Karpas-422 (cell line): Measurements from ENCODE around the gene ADAMTS9. TPM values are rescaled to one million over a fixed set of nuclear protein-coding genes. Genes with fewer than 3 reads are reported as not detected.

Source experiments
- DNase-seq: peaks from one replicate; pipeline ENCODE4 v3.0.0-alpha.2; 2015
- H2AFZ ChIP-seq: fragments of 200-600 bp; sonication (generic); 2 replicates; pipeline ENCODE4 v1.6.1; 2014; ENCODE audit warnings: antibody characterized with exemption, low read length, mixed read lengths
- H3K27ac ChIP-seq: fragments of 200-600 bp; sonication (generic); 2 replicates; pipeline ENCODE4 v1.5.1; 2014; ENCODE audit warnings: mild to moderate bottlenecking, low read length, moderate library complexity
- H3K27me3 ChIP-seq: fragments of 200-600 bp; sonication (generic); 2 replicates; pipeline ENCODE4 v1.6.1; 2014; ENCODE audit warnings: low read length, mixed read lengths
- H3K36me3 ChIP-seq: fragments of 200-600 bp; sonication (generic); 2 replicates; pipeline ENCODE4 v1.6.1; 2014; ENCODE audit warnings: low read length, mixed read lengths; ENCODE audit not compliant: insufficient read depth
- H3K4me1 ChIP-seq: fragments of 200-600 bp; sonication (generic); 2 replicates; pipeline ENCODE4 v1.6.1; 2014; ENCODE audit warnings: mild to moderate bottlenecking, low read length, mixed read lengths
- H3K4me2 ChIP-seq: fragments of 200-600 bp; sonication (generic); 2 replicates; pipeline ENCODE4 v1.6.1; 2014; ENCODE audit warnings: low read length, low read depth, mild to moderate bottlenecking; ENCODE audit not compliant: poor library complexity, severe bottlenecking
- H3K4me3 ChIP-seq: fragments of 200-600 bp; sonication (generic); 2 replicates; pipeline ENCODE4 v1.5.1; 2014; ENCODE audit warnings: mild to moderate bottlenecking, antibody characterized with exemption, low read length, mixed read lengths
- H3K79me2 ChIP-seq: fragments of 200-600 bp; sonication (generic); 2 replicates; pipeline ENCODE4 v1.6.1; 2014; ENCODE audit warnings: mild to moderate bottlenecking, low read length, mixed read lengths
- H3K9ac ChIP-seq: fragments of 200-600 bp; sonication (generic); 2 replicates; pipeline ENCODE4 v1.6.0; 2014; ENCODE audit warnings: low read length
- H3K9me2 ChIP-seq: fragments of 200-600 bp; sonication (generic), shearing (Covaris generic); replicated peaks from 2 replicates; pipeline ENCODE4 v1.6.0; 2014; ENCODE audit warnings: mild to moderate bottlenecking, low read length, moderate library complexity; ENCODE audit not compliant: insufficient read depth
- H3K9me3 ChIP-seq: fragments of 300-700, 200-600 bp; sonication (generic); 2 replicates; pipeline ENCODE4 v1.6.1; 2014; ENCODE audit warnings: low read length, mixed read lengths
- H4K20me1 ChIP-seq: fragments of 200-600 bp; sonication (generic); 2 replicates; pipeline ENCODE4 v1.6.1; 2014; ENCODE audit warnings: mild to moderate bottlenecking, antibody characterized with exemption, low read length, low read depth; ENCODE audit not compliant: insufficient read depth
- total RNA-seq: library from RNA; depleted of rRNA; stranded (reverse); fragments of >200 nt; shearing (Covaris generic); gene quantifications from 2 replicates; pipeline ENCODE4 v1.2.3, GENCODE V29; 2014; ENCODE audit warnings: low replicate concordance

Gene ADAMTS9
- total RNA-seq, 1 experiment from 2014 or later, result not detected

GRCh38 chr3:64654013-64654412 lies 33.8 kb downstream of the ADAMTS9 start:
- no peak for DNase-seq

GRCh38 chr3:64653101-64653500 lies 34.7 kb downstream of the ADAMTS9 start:
- no peak overlapping the region for H2AFZ ChIP-seq
- H3K4me1 ChIP-seq, result no peaks in the 10 kb centered on the region
- H4K20me1 ChIP-seq, result no peaks in the 10 kb centered on the region
- no peak overlapping the region for H3K4me3 ChIP-seq
- H3K9me3 ChIP-seq, result no peaks in the 10 kb centered on the region
- no peak overlapping the region for H3K9ac ChIP-seq
- no peaks in the 10 kb centered on the region for H3K36me3 ChIP-seq
- H3K9me2 ChIP-seq, result no peaks in the 10 kb centered on the region
- H3K4me2 ChIP-seq, result no peak overlapping the region
- H3K79me2 ChIP-seq, result no peaks in the 10 kb centered on the region
- H3K27ac ChIP-seq, result no peak overlapping the region
- DNase-seq, result no peak
- H3K27me3 ChIP-seq, result no peaks in the 10 kb centered on the region

More at GRCh38 chr3:64654013-64654412, 33.8 kb downstream of the ADAMTS9 start:
- no peak overlapping the region for H3K9ac ChIP-seq
- H2AFZ ChIP-seq, result no peak overlapping the region
- no peaks in the 10 kb centered on the region for H3K4me1 ChIP-seq
- no peaks in the 10 kb centered on the region for H3K36me3 ChIP-seq
- H3K79me2 ChIP-seq, result no peaks in the 10 kb centered on the region
- H3K9me3 ChIP-seq, result no peaks in the 10 kb centered on the region
- H3K27ac ChIP-seq, result no peak overlapping the region
- H3K9me2 ChIP-seq, result no peaks in the 10 kb centered on the region
- H4K20me1 ChIP-seq, result no peaks in the 10 kb centered on the region
- H3K4me2 ChIP-seq, result no peak overlapping the region
- H3K27me3 ChIP-seq, result no peaks in the 10 kb centered on the region
- no peak overlapping the region for H3K4me3 ChIP-seq

DNA sequence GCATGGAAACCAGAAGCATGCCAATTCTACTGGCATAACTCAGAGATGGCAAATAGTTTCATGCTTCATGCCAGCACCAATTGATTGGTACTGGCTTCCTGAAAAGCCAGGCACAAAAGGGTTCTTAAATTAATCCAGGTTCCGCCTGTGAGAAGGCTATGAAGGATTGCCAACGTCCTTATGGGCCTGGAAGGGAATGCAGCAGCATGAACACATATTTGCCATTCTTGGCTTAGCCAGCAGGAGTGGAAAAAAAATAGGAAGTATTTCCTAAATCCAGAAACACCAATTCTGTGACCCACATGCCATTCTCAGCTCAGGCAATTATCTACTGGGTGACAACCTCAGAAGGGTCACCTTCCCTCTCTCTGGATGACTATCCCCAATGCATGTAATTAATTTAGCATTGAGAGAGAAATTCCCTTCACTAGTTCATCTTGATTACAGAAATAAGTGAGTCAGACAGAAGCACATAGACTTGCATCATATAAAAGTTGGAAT lies 36.0 kb downstream of the ADAMTS9 start:
- no peaks in the 10 kb centered on the region for H3K36me3 ChIP-seq

GRCh38 chr3:64651303-64651702 lies 36.5 kb downstream of the ADAMTS9 start:
- no peaks in the 10 kb centered on the region for H3K79me2 ChIP-seq
- H3K27ac ChIP-seq, result no peak overlapping the region
- H2AFZ ChIP-seq, result no peak overlapping the region
- no peaks in the 10 kb centered on the region for H3K9me3 ChIP-seq
- H3K27me3 ChIP-seq, result no peaks in the 10 kb centered on the region
- H3K9ac ChIP-seq, result no peak overlapping the region
- no peaks in the 10 kb centered on the region for H3K9me2 ChIP-seq
- H3K4me2 ChIP-seq, result no peak overlapping the region
- no peaks in the 10 kb centered on the region for H4K20me1 ChIP-seq
- no peaks in the 10 kb centered on the region for H3K36me3 ChIP-seq
- no peak overlapping the region for H3K4me3 ChIP-seq
- DNase-seq, result no peak
- no peaks in the 10 kb centered on the region for H3K4me1 ChIP-seq

More for the DNA sequence above, 36.0 kb downstream of the ADAMTS9 start:
- DNase-seq, result no peak
- Histone ChIP-seq H2AFZ (no peak overlapping the region), H3K4me2 (no peak overlapping the region), H3K4me3 (no peak overlapping the region), H3K79me2 (no peaks in the 10 kb centered on the region), H3K9ac (no peak overlapping the region), H3K27me3 (no peaks in the 10 kb centered on the region), H4K20me1 (no peaks in the 10 kb centered on the region), H3K27ac (no peak overlapping the region), H3K4me1 (no peaks in the 10 kb centered on the region), H3K9me3 (no peaks in the 10 kb centered on the region), H3K9me2 (no peaks in the 10 kb centered on the region)

GRCh38 chr3:64650715-64651114 lies 37.1 kb downstream of the ADAMTS9 start:
- H3K4me2 ChIP-seq, result no peak overlapping the region
- DNase-seq, result no peak

DNA sequence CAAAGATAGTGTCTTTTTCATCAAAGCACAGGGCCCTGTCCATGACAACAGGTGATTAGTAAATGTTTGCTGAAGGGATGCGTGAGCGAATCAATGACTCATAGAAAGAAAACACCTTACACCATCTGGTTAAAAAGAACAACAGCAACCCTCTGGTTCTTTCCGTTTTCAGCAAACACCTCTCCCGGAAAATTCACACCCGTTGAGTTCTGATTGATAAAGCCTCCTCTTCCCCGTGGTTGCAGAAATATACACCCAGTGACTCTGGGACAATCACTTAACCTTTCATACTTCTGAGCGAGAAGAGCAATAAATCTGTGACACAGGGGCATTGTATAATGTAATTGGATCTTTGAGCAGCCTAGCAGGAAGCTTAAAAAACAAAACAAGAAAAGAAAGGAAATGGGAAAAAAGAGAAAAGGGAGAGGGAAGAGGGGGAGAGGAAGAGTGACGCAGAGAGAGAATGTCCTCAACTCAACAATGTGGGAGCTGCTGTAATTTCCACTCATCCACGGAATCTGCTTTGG lies 37.6 kb downstream of the ADAMTS9 start:
- Histone ChIP-seq H3K4me1 (no peaks in the 10 kb centered on the region), H3K79me2 (no peaks in the 10 kb centered on the region), H4K20me1 (no peaks in the 10 kb centered on the region), H3K27me3 (no peaks in the 10 kb centered on the region), H3K9ac (no peak overlapping the region), H2AFZ (no peak overlapping the region), H3K36me3 (no peaks in the 10 kb centered on the region), H3K4me2 (no peak overlapping the region), H3K9me3 (no peaks in the 10 kb centered on the region), H3K9me2 (no peaks in the 10 kb centered on the region), H3K4me3 (no peak overlapping the region), H3K27ac (no peak overlapping the region)
- no peak for DNase-seq

More at GRCh38 chr3:64650715-64651114, 37.1 kb downstream of the ADAMTS9 start:
- H3K36me3 ChIP-seq, result no peaks in the 10 kb centered on the region
- no peak overlapping the region for H3K4me3 ChIP-seq
- no peaks in the 10 kb centered on the region for H3K4me1 ChIP-seq
- no peak overlapping the region for H2AFZ ChIP-seq
- no peaks in the 10 kb centered on the region for H3K79me2 ChIP-seq
- no peaks in the 10 kb centered on the region for H3K9me3 ChIP-seq
- H3K9me2 ChIP-seq, result no peaks in the 10 kb centered on the region
- no peak overlapping the region for H3K27ac ChIP-seq
- H3K9ac ChIP-seq, result no peak overlapping the region
- H3K27me3 ChIP-seq, result no peaks in the 10 kb centered on the region
- H4K20me1 ChIP-seq, result no peaks in the 10 kb centered on the region

DNA sequence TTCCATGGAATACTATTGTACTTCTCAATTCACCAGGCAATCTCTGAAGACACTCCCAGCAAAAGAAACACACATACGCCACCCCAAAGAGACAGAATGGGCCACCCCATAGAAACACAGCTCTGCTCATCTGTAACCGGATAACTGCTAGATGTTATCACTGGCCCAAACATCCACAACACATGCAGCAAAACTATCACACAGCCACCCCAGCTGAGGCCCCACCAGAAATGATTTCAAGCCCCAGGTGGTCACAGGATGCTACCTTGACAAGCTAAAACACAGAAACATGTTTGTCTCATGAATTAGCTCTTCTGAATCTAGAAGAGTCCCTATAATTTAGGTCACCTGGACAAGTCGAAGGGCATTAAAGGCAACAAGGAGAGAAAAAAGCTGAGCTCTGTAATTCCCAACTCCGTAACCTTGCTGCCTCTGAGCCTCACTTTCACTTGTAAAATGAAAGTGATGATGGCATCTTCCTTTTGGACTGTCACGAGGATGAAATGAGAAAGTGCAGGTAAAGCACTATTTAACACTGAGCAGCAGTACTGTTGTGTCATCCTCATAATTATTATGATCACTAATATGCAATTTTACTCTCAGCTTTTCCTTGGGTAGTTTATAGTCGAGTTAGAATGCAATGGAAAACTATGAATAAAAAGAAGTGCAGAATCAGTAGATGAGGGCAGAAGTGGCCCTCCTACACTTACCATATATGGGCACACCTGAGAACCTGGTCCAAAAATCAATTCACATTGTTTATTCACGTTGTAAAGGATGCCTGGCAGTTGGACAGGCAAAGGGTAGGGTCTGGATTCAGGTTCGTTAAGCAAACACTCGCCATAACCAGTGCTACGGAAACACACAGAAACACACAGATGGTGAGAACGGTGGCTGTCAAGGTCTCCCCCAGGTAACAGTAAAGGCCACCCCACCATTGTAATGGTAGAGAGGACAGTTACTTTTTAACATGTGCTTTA lies 38.6 kb downstream of the ADAMTS9 start:
- H3K4me3 ChIP-seq, result no peak overlapping the region
- H3K4me1 ChIP-seq, result no peaks in the 10 kb centered on the region
- no peaks in the 10 kb centered on the region for H3K9me3 ChIP-seq
- no peak overlapping the region for H3K27ac ChIP-seq
- H3K4me2 ChIP-seq, result no peak overlapping the region
- H3K27me3 ChIP-seq, result no peaks in the 10 kb centered on the region
- no peaks in the 10 kb centered on the region for H3K36me3 ChIP-seq
- H3K9me2 ChIP-seq, result no peaks in the 10 kb centered on the region
- H3K79me2 ChIP-seq, result no peaks in the 10 kb centered on the region
- no peak for DNase-seq
- H2AFZ ChIP-seq, result no peak overlapping the region
- no peaks in the 10 kb centered on the region for H4K20me1 ChIP-seq
- H3K9ac ChIP-seq, result no peak overlapping the region

- H3K9ac ChIP-seq, result no peak overlapping the region
- H3K36me3 ChIP-seq, result no peaks in the 10 kb centered on the region
- no peaks in the 10 kb centered on the region for H3K27me3 ChIP-seq
- no peaks in the 10 kb centered on the region for H3K79me2 ChIP-seq
- no peak overlapping the region for H3K4me3 ChIP-seq
- no peaks in the 10 kb centered on the region for H4K20me1 ChIP-seq
- H3K9me3 ChIP-seq, result no peaks in the 10 kb centered on the region
- no peak overlapping the region for H2AFZ ChIP-seq
- H3K27ac ChIP-seq, result no peak overlapping the region
- H3K4me2 ChIP-seq, result no peak overlapping the region
- no peaks in the 10 kb centered on the region for H3K4me1 ChIP-seq
- H3K9me2 ChIP-seq, result no peaks in the 10 kb centered on the region
- DNase-seq, result no peak
These were observed 40.0 kb downstream of the ADAMTS9 start for GRCh38 chr3:64647825-64648224.
